Measurements from ENCODE around the gene ACTC1. TPM values are rescaled to one million over a fixed set of nuclear protein-coding genes. Genes with fewer than 3 reads are reported as not detected.
"Not testable (repeated sequence)": the region's sequence is repeated elsewhere in the genome, so short reads cannot be mapped to it uniquely, and the experiment has no call there.

Gene ACTC1
- total RNA-seq, 1 experiment from 2014 or later: not detected

DNA sequence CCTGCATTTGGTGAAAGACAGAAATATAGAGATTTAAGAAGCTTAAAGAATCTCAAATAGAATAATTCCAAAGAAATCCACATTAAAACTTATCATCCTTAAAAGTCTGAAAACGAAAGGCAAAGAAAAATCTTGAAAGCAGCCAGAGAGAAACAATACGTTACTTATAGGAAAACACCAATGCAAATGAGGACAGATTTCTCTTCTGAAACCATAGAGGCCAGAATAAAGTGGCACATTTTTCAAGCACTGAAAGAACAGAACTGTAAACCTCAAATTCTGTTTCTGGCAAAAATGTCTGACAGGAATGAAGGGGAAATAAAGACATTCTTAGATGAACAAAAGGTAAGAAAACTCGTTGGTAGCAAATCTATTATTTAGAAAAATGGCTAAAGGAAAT is 13.8 kb upstream of the ACTC1 start:
- intact Hi-C loops (cut with micrococcal nuclease; ENCODE audit: unreplicated experiment): no loop called here

DNA sequence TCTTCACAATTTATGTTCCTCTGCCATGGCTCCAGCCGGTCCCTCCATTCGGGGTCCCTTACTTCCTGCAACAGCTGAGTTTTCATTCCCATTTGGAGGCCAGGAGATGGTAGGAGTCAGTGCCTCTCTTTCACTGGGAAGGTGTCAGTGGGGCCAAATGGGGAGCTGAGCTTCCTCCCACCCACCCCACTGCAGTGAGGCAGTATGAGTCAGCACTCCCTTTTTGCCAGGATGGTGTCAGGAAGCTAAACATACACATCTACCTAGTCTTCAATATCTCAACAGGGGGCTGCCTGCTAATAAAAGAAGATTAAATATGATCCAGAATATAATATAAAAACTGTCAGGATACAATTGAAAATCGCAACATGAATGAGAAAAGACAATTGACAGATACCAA is 12.7 kb upstream of the ACTC1 start:
- Histone ChIP-seq H3K27me3 (ENCODE audit: control insufficient read depth, insufficient read depth, low read length) (no peaks in the 10 kb centered on the region), H3K27ac (ENCODE audit: low read length) (no peak overlapping the region), H3K4me1 (ENCODE audit: control insufficient read depth, insufficient read depth, low read length) (no peaks in the 10 kb centered on the region), H3K36me3 (ENCODE audit: control insufficient read depth, insufficient read depth, low read length) (no peaks in the 10 kb centered on the region), H3K4me3 (ENCODE audit: low read depth in 2 of 2, low read length in 2 of 2) (no peak overlapping the region), H3K9me3 (ENCODE audit: control insufficient read depth, insufficient read depth, low read depth, low read length) (no peaks in the 10 kb centered on the region)
- ChIA-PET CTCF (no interaction called here), POLR2A (no interaction called here)
- DNase-seq (ENCODE audit: low read depth, low spot score) (no peak), ATAC-seq (no peak)
- intact Hi-C loops (cut with micrococcal nuclease; ENCODE audit: unreplicated experiment) (no loop called here), in situ Hi-C loops (cut with HindIII; ENCODE audit: low pct_unique_long_range_greater_than_20kb, low sequenced_read_pairs) (no loop called here)
- no TSS peak for BruUV-seq (replicated peaks)
- no peak for TF ChIP-seq POLR2AphosphoS5 (IDR thresholded peaks at IDR 0.05; ENCODE audit: low read depth, low read length)
- TF ChIP-seq, protein P1, sequence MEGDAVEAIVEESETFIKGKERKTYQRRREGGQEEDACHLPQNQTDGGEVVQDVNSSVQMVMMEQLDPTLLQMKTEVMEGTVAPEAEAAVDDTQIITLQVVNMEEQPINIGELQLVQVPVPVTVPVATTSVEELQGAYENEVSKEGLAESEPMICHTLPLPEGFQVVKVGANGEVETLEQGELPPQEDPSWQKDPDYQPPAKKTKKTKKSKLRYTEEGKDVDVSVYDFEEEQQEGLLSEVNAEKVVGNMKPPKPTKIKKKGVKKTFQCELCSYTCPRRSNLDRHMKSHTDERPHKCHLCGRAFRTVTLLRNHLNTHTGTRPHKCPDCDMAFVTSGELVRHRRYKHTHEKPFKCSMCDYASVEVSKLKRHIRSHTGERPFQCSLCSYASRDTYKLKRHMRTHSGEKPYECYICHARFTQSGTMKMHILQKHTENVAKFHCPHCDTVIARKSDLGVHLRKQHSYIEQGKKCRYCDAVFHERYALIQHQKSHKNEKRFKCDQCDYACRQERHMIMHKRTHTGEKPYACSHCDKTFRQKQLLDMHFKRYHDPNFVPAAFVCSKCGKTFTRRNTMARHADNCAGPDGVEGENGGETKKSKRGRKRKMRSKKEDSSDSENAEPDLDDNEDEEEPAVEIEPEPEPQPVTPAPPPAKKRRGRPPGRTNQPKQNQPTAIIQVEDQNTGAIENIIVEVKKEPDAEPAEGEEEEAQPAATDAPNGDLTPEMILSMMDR (IDR thresholded peaks at IDR 0.05): no peak
- TF ChIP-seq, protein P2, sequence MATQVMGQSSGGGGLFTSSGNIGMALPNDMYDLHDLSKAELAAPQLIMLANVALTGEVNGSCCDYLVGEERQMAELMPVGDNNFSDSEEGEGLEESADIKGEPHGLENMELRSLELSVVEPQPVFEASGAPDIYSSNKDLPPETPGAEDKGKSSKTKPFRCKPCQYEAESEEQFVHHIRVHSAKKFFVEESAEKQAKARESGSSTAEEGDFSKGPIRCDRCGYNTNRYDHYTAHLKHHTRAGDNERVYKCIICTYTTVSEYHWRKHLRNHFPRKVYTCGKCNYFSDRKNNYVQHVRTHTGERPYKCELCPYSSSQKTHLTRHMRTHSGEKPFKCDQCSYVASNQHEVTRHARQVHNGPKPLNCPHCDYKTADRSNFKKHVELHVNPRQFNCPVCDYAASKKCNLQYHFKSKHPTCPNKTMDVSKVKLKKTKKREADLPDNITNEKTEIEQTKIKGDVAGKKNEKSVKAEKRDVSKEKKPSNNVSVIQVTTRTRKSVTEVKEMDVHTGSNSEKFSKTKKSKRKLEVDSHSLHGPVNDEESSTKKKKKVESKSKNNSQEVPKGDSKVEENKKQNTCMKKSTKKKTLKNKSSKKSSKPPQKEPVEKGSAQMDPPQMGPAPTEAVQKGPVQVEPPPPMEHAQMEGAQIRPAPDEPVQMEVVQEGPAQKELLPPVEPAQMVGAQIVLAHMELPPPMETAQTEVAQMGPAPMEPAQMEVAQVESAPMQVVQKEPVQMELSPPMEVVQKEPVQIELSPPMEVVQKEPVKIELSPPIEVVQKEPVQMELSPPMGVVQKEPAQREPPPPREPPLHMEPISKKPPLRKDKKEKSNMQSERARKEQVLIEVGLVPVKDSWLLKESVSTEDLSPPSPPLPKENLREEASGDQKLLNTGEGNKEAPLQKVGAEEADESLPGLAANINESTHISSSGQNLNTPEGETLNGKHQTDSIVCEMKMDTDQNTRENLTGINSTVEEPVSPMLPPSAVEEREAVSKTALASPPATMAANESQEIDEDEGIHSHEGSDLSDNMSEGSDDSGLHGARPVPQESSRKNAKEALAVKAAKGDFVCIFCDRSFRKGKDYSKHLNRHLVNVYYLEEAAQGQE (IDR thresholded peaks at IDR 0.05; ENCODE audit: insufficient read depth in 1 of 2, low read depth in 2 of 2, low read length in 1 of 2): no peak
- no peak for TF ChIP-seq TCF7L2 (IDR thresholded peaks at IDR 0.05; ENCODE audit: low read depth, low read length)
- TF ChIP-seq SIN3A (IDR thresholded peaks at IDR 0.05; ENCODE audit: borderline replicate concordance, insufficient read depth, low read depth, low read length): no peak

More for the DNA sequence above, 13.8 kb upstream of the ACTC1 start:
- no peak overlapping the region for H3K4me3 ChIP-seq (ENCODE audit: low read depth in 2 of 2, low read length in 2 of 2)
- H3K36me3 ChIP-seq (ENCODE audit: control insufficient read depth, insufficient read depth, low read length): no peaks in the 10 kb centered on the region
- H3K27me3 ChIP-seq (ENCODE audit: control insufficient read depth, insufficient read depth, low read length): no peaks in the 10 kb centered on the region
- ChIA-PET CTCF (interaction anchor here (0.6 kb wide), 1 partner anchor 562 kb away, joined by 4 read pairs; no protein-coding TSS in a partner anchor), POLR2A (no interaction called here)
- BruUV-seq (replicated peaks): no TSS peak
- ATAC-seq (no peak), DNase-seq (ENCODE audit: low read depth, low spot score) (no peak)
- no peak overlapping the region for H3K27ac ChIP-seq (ENCODE audit: low read length)
- TF ChIP-seq, protein P2 (IDR thresholded peaks at IDR 0.05; ENCODE audit: insufficient read depth in 1 of 2, low read depth in 2 of 2, low read length in 1 of 2): no peak
- TF ChIP-seq, protein P1 (IDR thresholded peaks at IDR 0.05): no peak
- TF ChIP-seq SIN3A (IDR thresholded peaks at IDR 0.05; ENCODE audit: borderline replicate concordance, insufficient read depth, low read depth, low read length) (no peak), TCF7L2 (IDR thresholded peaks at IDR 0.05; ENCODE audit: low read depth, low read length) (no peak), POLR2AphosphoS5 (IDR thresholded peaks at IDR 0.05; ENCODE audit: low read depth, low read length) (no peak)
- H3K9me3 ChIP-seq (ENCODE audit: control insufficient read depth, insufficient read depth, low read depth, low read length): no peaks in the 10 kb centered on the region
- in situ Hi-C loops (cut with HindIII; ENCODE audit: low pct_unique_long_range_greater_than_20kb, low sequenced_read_pairs): no loop called here
- no peaks in the 10 kb centered on the region for H3K4me1 ChIP-seq (ENCODE audit: control insufficient read depth, insufficient read depth, low read length)

- CTCF ChIA-PET; in situ Hi-C loops (cut with HindIII; ENCODE audit: low pct_unique_long_range_greater_than_20kb, low sequenced_read_pairs); ATAC-seq: not testable (repeated sequence)
Observed at GRCh38 chr15:34807241-34807640, 11.9 kb upstream of the ACTC1 start.

More at GRCh38 chr15:34807241-34807640, 11.9 kb upstream of the ACTC1 start:
- H3K27me3 ChIP-seq (ENCODE audit: control insufficient read depth, insufficient read depth, low read length); DNase-seq (ENCODE audit: low read depth, low spot score); BruUV-seq (replicated peaks); H3K36me3 ChIP-seq (ENCODE audit: control insufficient read depth, insufficient read depth, low read length); intact Hi-C loops (cut with micrococcal nuclease; ENCODE audit: unreplicated experiment); H3K27ac ChIP-seq (ENCODE audit: low read length); H3K4me3 ChIP-seq (ENCODE audit: low read depth in 2 of 2, low read length in 2 of 2); POLR2A ChIA-PET; H3K4me1 ChIP-seq (ENCODE audit: control insufficient read depth, insufficient read depth, low read length); H3K9me3 ChIP-seq (ENCODE audit: control insufficient read depth, insufficient read depth, low read depth, low read length): not testable (repeated sequence)

All from Panc1 (cell line).